GM23248 (cell line): Measurements from ENCODE around the gene APCDD1. TPM values are rescaled to one million over a fixed set of nuclear protein-coding genes. Genes with fewer than 3 reads are reported as not detected.
A peak's percentile ranks its signal among the peaks of the same experiment; 100 is the strongest.

Source experiments
- DNase-seq: peaks from one replicate; pipeline ENCODE4 v3.0.0-alpha.2; 2015
- H2AFZ ChIP-seq: fragments of 200-600 bp; sonication (generic); 2 replicates; pipeline ENCODE4 v1.6.1; 2016; ENCODE audit warnings: antibody characterized with exemption
- H3F3A ChIP-seq: fragments of 200-600 bp; sonication (generic); 2 replicates; pipeline ENCODE4 v1.6.1; 2016; ENCODE audit warnings: mild to moderate bottlenecking, antibody characterized with exemption, mixed run types; ENCODE audit not compliant: insufficient read depth
- H3K27ac ChIP-seq: fragments of 200-600 bp; sonication (generic); 2 replicates; pipeline ENCODE4 v1.5.1; 2016; ENCODE audit warnings: mild to moderate bottlenecking
- H3K27me3 ChIP-seq: fragments of 200-600 bp; sonication (generic); replicated peaks from 2 replicates; pipeline ENCODE4 v1.6.1; 2016; ENCODE audit warnings: mild to moderate bottlenecking; ENCODE audit not compliant: insufficient read depth
- H3K36me3 ChIP-seq: fragments of 200-600 bp; sonication (generic); 2 replicates; pipeline ENCODE4 v1.6.1; 2016; ENCODE audit warnings: low read depth, mild to moderate bottlenecking
- H3K4me1 ChIP-seq: fragments of 200-600 bp; sonication (generic); 2 replicates; pipeline ENCODE4 v1.6.1; 2016; ENCODE audit warnings: mild to moderate bottlenecking; ENCODE audit not compliant: insufficient read depth
- H3K4me2 ChIP-seq: fragments of 200-600 bp; sonication (generic); one replicate; pipeline ENCODE4 v1.6.1; 2016; ENCODE audit warnings: mild to moderate bottlenecking; ENCODE audit not compliant: unreplicated experiment
- H3K4me3 ChIP-seq: fragments of 200-600 bp; sonication (generic); 2 replicates; pipeline ENCODE4 v1.5.1; 2016; ENCODE audit warnings: mild to moderate bottlenecking
- H3K79me2 ChIP-seq: fragments of 200-600 bp; sonication (generic); 2 replicates; pipeline ENCODE4 v1.6.1; 2016; ENCODE audit warnings: mild to moderate bottlenecking; ENCODE audit not compliant: insufficient read depth
- H3K9ac ChIP-seq: fragments of 200-600 bp; sonication (generic); 2 replicates; pipeline ENCODE4 v1.6.1; 2016; ENCODE audit warnings: mild to moderate bottlenecking
- H3K9me2 ChIP-seq: fragments of 200-600 bp; sonication (generic); 2 replicates; pipeline ENCODE4 v1.6.1; 2016; ENCODE audit warnings: mixed run types, mild to moderate bottlenecking, moderate library complexity; ENCODE audit not compliant: insufficient read depth
- H3K9me3 ChIP-seq: fragments of 200-600 bp; sonication (generic); one replicate; pipeline ENCODE4 v1.6.1; 2017; ENCODE audit warnings: low read depth
- H4K20me1 ChIP-seq: fragments of 200-600 bp; sonication (generic); 2 replicates; pipeline ENCODE4 v1.6.0; 2016; ENCODE audit not compliant: insufficient read depth
- EZH2 ChIP-seq: fragments of 200-600 bp; sonication (generic); IDR thresholded peaks from 2 replicates; pipeline ENCODE4 v1.6.1; 2018; ENCODE audit warnings: antibody characterized with exemption, mild to moderate bottlenecking; ENCODE audit not compliant: insufficient read depth, poor library complexity, severe bottlenecking
- EZH2phosphoT487 ChIP-seq: fragments of 200-600 bp; sonication (generic); IDR thresholded peaks from 2 replicates; pipeline ENCODE4 v1.6.1; 2018; ENCODE audit warnings: antibody characterized with exemption, moderate library complexity, mild to moderate bottlenecking, low read depth; ENCODE audit not compliant: insufficient read depth
- WGBS, 2 experiments: methylation state at CpG; one replicate each; pipeline ENCODE4 v1.1.6; 2015 to 2017; ENCODE audit warnings: low lambda C conversion rate in 2 of 2, low coverage in 1 of 2; ENCODE audit errors: missing lambda C conversion rate in 2 of 2; 5-methylcytosine and 5-hydroxymethylcytosine counted together
- in situ Hi-C: fragments of 300-500 bp; cut with MboI; formaldehyde crosslinking; loops from 2 replicates; pipeline ENCODE4 v1.15.0; 2020
- polyA plus RNA-seq: library from polyadenylated mRNA; unstranded; fragments of >200 nt; fragmentation: Nextera tagmentation; extraction: Ambion mirVana; gene quantifications from 2 replicates; pipeline ENCODE4 v1.2.1, GENCODE V29; 2016
- total RNA-seq: library from RNA; depleted of rRNA; stranded (reverse); fragments of >200 nt; shearing (Covaris generic); gene quantifications from 2 replicates; pipeline ENCODE4 v1.2.3, GENCODE V29; 2014

APCDD1 gene
- total and polyA plus RNA-seq, 2 experiments from 2014 or later, result 0.30 TPM; not detected in 1

- WGBS, 2 experiments, result 71 to 74% methylated on average over 5 of the region's 5 CpGs
- H4K20me1 ChIP-seq, result no peaks in the 10 kb centered on the region
- H2AFZ ChIP-seq, result no peak overlapping the region
- H3K27me3 ChIP-seq, result no peaks in the 10 kb centered on the region
- no peak overlapping the region for H3K4me3 ChIP-seq
- TF ChIP-seq EZH2 (no peak), EZH2phosphoT487 (no peak)
- no peak overlapping the region for H3K9ac ChIP-seq
- H3K27ac ChIP-seq, result no peak overlapping the region
- peaks cover 35% of the 10 kb centered on the region for H3F3A ChIP-seq
- no peaks in the 10 kb centered on the region for H3K9me2 ChIP-seq
- DNase-seq, result peak; percentile 52
- no peak overlapping the region for H3K4me2 ChIP-seq
- no peaks in the 10 kb centered on the region for H3K79me2 ChIP-seq
- no peaks in the 10 kb centered on the region for H3K36me3 ChIP-seq
- no peaks in the 10 kb centered on the region for H3K9me3 ChIP-seq
- in situ Hi-C loops, result no loop called here
- peaks cover 32% of the 10 kb centered on the region for H3K4me1 ChIP-seq
Measured at GRCh38 chr18:10419420-10420103, 34.9 kb upstream of the APCDD1 start.

- TF ChIP-seq EZH2phosphoT487, result no peak
- TF ChIP-seq EZH2, result no peak
- H3K9me3 ChIP-seq, result no peaks in the 10 kb centered on the region
- DNase-seq, result peak; percentile 77
- H3K4me1 ChIP-seq, result peaks cover 32% of the 10 kb centered on the region
- H3K27me3 ChIP-seq, result no peaks in the 10 kb centered on the region
- 69 to 72% methylated on average over 5 of the region's 5 CpGs for WGBS, 2 experiments
- no peak overlapping the region for H2AFZ ChIP-seq
- no peak overlapping the region for H3K4me3 ChIP-seq
- no peaks in the 10 kb centered on the region for H3K9me2 ChIP-seq
- peaks cover 35% of the 10 kb centered on the region for H3F3A ChIP-seq
- H4K20me1 ChIP-seq, result no peaks in the 10 kb centered on the region
- no peak overlapping the region for H3K9ac ChIP-seq
- in situ Hi-C loops, result no loop called here
- H3K27ac ChIP-seq, result peak overlapping the region; percentile 32
- no peak overlapping the region for H3K4me2 ChIP-seq
- no peaks in the 10 kb centered on the region for H3K79me2 ChIP-seq
- H3K36me3 ChIP-seq, result no peaks in the 10 kb centered on the region
Measured at GRCh38 chr18:10420561-10421352, 33.7 kb upstream of the APCDD1 start.

- Histone ChIP-seq H3K27ac (no peak overlapping the region), H3K9me3 (no peaks in the 10 kb centered on the region), H2AFZ (no peak overlapping the region), H3F3A (peaks cover 35% of the 10 kb centered on the region), H3K4me2 (peak overlapping the region; percentile 14), H3K4me1 (peaks cover 32% of the 10 kb centered on the region), H3K4me3 (no peak overlapping the region), H3K9me2 (no peaks in the 10 kb centered on the region), H3K79me2 (no peaks in the 10 kb centered on the region), H3K9ac (no peak overlapping the region), H4K20me1 (no peaks in the 10 kb centered on the region), H3K27me3 (no peaks in the 10 kb centered on the region), H3K36me3 (no peaks in the 10 kb centered on the region)
- TF ChIP-seq EZH2, result no peak
- TF ChIP-seq EZH2phosphoT487, result no peak
- WGBS, 2 experiments, result 6 to 14% methylated on average over 5 of the region's 5 CpGs
- DNase-seq, result peak; percentile 74
- in situ Hi-C loops, result no loop called here
Measured at GRCh38 chr18:10421859-10422258, 32.6 kb upstream of the APCDD1 start.

GRCh38 chr18:10422731-10423130 is 31.7 kb upstream of the APCDD1 start:
- in situ Hi-C loops, result no loop called here
- Histone ChIP-seq H3K79me2 (no peaks in the 10 kb centered on the region), H3K4me1 (peaks cover 32% of the 10 kb centered on the region), H4K20me1 (no peaks in the 10 kb centered on the region), H3K9ac (no peak overlapping the region), H3K27ac (no peak overlapping the region), H3K36me3 (no peaks in the 10 kb centered on the region), H3K4me2 (no peak overlapping the region), H3K9me3 (no peaks in the 10 kb centered on the region), H3K27me3 (no peaks in the 10 kb centered on the region), H3F3A (peaks cover 35% of the 10 kb centered on the region), H3K9me2 (no peaks in the 10 kb centered on the region), H3K4me3 (no peak overlapping the region), H2AFZ (no peak overlapping the region)
- DNase-seq, result no peak
- WGBS, 2 experiments, result 81 to 83% methylated on average over 6 of the region's 6 CpGs
- TF ChIP-seq EZH2phosphoT487 (no peak), EZH2 (no peak)
